ENCODE results near the gene PPP1R12C. TPM values are rescaled to one million over a fixed set of nuclear protein-coding genes. Genes with fewer than 3 reads are reported as not detected.

The PPP1R12C gene
- total RNA-seq (2022; extraction: Qiagen RNA extraction): 48.3 to 84.2 TPM (median 76.7 TPM) in 5 replicates

GRCh38 chr19:55116859-55117662, at the start of gene PPP1R12C:
Gene PPP1R12C, minus strand, starts transcription at chr19:55117637. Its CDS starts 94 bp downstream, at chr19:55117543.

GRCh38 chr19:55166530-55167268, 49.3 kb upstream of the PPP1R12C start, which contains the start of gene DNAAF3:
Gene DNAAF3, minus strand, starts transcription at chr19:55166613. Its CDS starts 200 bp downstream, at chr19:55166413.

GRCh38 chr19:55157064-55157908, 39.8 kb upstream of the PPP1R12C start, which contains the start of gene TNNI3:
Gene TNNI3, minus strand, starts transcription at chr19:55157732. Its CDS starts 143 bp downstream, at chr19:55157589.

GRCh38 chr19:55149078-55150003, 31.9 kb upstream of the PPP1R12C start, which contains the start of gene TNNT1:
Gene TNNT1, minus strand, starts transcription at chr19:55149206. Its CDS starts 2,049 bp downstream, at chr19:55147157.

GRCh38 chr19:55075371-55075998, 42.0 kb downstream of the PPP1R12C start, which contains the start of gene EPS8L1:
Gene EPS8L1, plus strand, starts transcription at chr19:55075869. Its CDS starts 576 bp downstream, at chr19:55076445.

GRCh38 chr19:55062735-55063491, 54.5 kb downstream of the PPP1R12C start, which contains the start of gene RDH13:
Gene RDH13, minus strand, starts transcription at chr19:55063148. Its CDS starts 116 bp downstream, at chr19:55063032.

Other genes starting within 250 kb of the PPP1R12C start
- not detected in 5 replicates for gene FCAR, start 243.4 kb downstream of the PPP1R12C start, total RNA-seq (2022; extraction: Qiagen RNA extraction)
- gene NCR1, start 211.5 kb downstream of the PPP1R12C start, total RNA-seq (2022; extraction: Qiagen RNA extraction): not detected in 5 replicates
- gene NLRP7, start 170.1 kb downstream of the PPP1R12C start, total RNA-seq (2022; extraction: Qiagen RNA extraction): not detected in 5 replicates
- 22.3 to 27.6 TPM (median 27.3 TPM) in 5 replicates for gene NLRP2, start 151.3 kb downstream of the PPP1R12C start, total RNA-seq (2022; extraction: Qiagen RNA extraction)
- gene GP6, start 79.4 kb downstream of the PPP1R12C start, total RNA-seq (2022; extraction: Qiagen RNA extraction): 0.13 to 0.27 TPM (median 0.18 TPM) in 4 of 5 replicates, not detected in the other
- 15.4 to 23.5 TPM (median 22.0 TPM) in 5 replicates for gene RDH13, start 54.5 kb downstream of the PPP1R12C start, total RNA-seq (2022; extraction: Qiagen RNA extraction)
- gene EPS8L1, start 41.8 kb downstream of the PPP1R12C start, total RNA-seq (2022; extraction: Qiagen RNA extraction): 2.9 to 5.9 TPM (median 5.1 TPM) in 5 replicates
- gene TNNT1, start 31.6 kb upstream of the PPP1R12C start, total RNA-seq (2022; extraction: Qiagen RNA extraction): 124 to 145 TPM (median 127 TPM) in 5 replicates
- gene TNNI3, start 40.1 kb upstream of the PPP1R12C start, total RNA-seq (2022; extraction: Qiagen RNA extraction): 6.4 to 9.5 TPM (median 8.1 TPM) in 5 replicates
- 3.2 to 7.0 TPM (median 5.7 TPM) in 5 replicates for gene DNAAF3, start 49.0 kb upstream of the PPP1R12C start, total RNA-seq (2022; extraction: Qiagen RNA extraction)
- gene SYT5, start 62.7 kb upstream of the PPP1R12C start, total RNA-seq (2022; extraction: Qiagen RNA extraction): 1.4 to 3.7 TPM (median 2.6 TPM) in 5 replicates
- 3.1 to 4.5 TPM (median 3.9 TPM) in 5 replicates for gene PTPRH, start 91.9 kb upstream of the PPP1R12C start, total RNA-seq (2022; extraction: Qiagen RNA extraction)
- gene TMEM86B, start 111.1 kb upstream of the PPP1R12C start, total RNA-seq (2022; extraction: Qiagen RNA extraction): 2.5 to 4.7 TPM (median 3.8 TPM) in 5 replicates
- 75.8 to 120 TPM (median 119 TPM) in 5 replicates for gene PPP6R1, start 141.4 kb upstream of the PPP1R12C start, total RNA-seq (2022; extraction: Qiagen RNA extraction)
- gene HSPBP1, start 162.5 kb upstream of the PPP1R12C start, total RNA-seq (2022; extraction: Qiagen RNA extraction): 119 to 129 TPM (median 124 TPM) in 5 replicates
- 2.1 to 4.9 TPM (median 3.1 TPM) in 5 replicates for gene BRSK1, start 166.4 kb upstream of the PPP1R12C start, total RNA-seq (2022; extraction: Qiagen RNA extraction)
- gene TMEM150B, start 207.7 kb upstream of the PPP1R12C start, total RNA-seq (2022; extraction: Qiagen RNA extraction): not detected in 5 replicates
- gene KMT5C, start 222.2 kb upstream of the PPP1R12C start, total RNA-seq (2022; extraction: Qiagen RNA extraction): 3.2 to 5.5 TPM (median 4.9 TPM) in 5 replicates
- 0.75 to 1.2 TPM (median 0.91 TPM) in 5 replicates for gene COX6B2, start 237.1 kb upstream of the PPP1R12C start, total RNA-seq (2022; extraction: Qiagen RNA extraction)
- 0.08 to 0.22 TPM (median 0.15 TPM) in 5 replicates for gene GARIN5B, start 245.6 kb upstream of the PPP1R12C start, total RNA-seq (2022; extraction: Qiagen RNA extraction)

All from A549 treated with dexamethasone at 1 μM for 4 hours (cell line).